ENCODE results near the gene BFSP2. TPM values are rescaled to one million over a fixed set of nuclear protein-coding genes. Genes with fewer than 3 reads are reported as not detected.
A peak's percentile ranks its signal among the peaks of the same experiment; 100 is the strongest.

Gene BFSP2
- total RNA-seq, 2 experiments from 2014 or later = 0.55 to 1.0 TPM

GRCh38 chr3:133441867-133442270, 42.0 kb downstream of the BFSP2 start:
- ChIA-PET POLR2A (interaction anchor here (0.9 to 3.7 kb wide), 7 partner anchors 22 to 136 kb away, joined by 3 to 44 read pairs (median 3); partner anchors contain the start of gene CDV3), CTCF (interaction anchor here (0.5 to 3.3 kb wide), 5 partner anchors 16 to 715 kb away, joined by 3 to 7 read pairs (median 5); no protein-coding TSS in a partner anchor)
- no peaks in the 10 kb centered on the region for H3K27me3 Mint-ChIP-seq

DNA sequence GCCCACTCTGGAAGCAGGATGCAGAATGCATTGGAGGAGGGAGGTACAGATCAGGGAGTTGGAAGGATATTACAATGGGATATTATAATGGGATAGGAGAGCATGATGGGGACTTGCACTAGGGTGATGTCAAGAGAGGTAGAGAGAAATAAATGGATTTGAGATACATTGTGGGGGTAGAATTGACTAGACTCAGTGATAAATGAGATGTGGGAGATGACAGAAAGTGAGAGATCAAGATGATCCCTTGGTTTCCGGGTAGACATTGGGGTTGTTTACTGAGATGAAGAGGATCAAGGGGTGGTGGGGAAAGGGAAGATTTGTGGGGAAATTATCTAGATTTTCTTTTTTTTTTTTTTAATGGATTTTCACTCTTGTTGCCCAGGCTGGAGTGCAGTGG, 42.7 kb downstream of the BFSP2 start:
- ChIA-PET CTCF (interaction anchor here (1.3 to 3.3 kb wide), 3 partner anchors 17 to 716 kb away, joined by 3 to 7 read pairs (median 5); no protein-coding TSS in a partner anchor), POLR2A (interaction anchor here (0.9 to 3.7 kb wide), 6 partner anchors 21 to 220 kb away, joined by 3 to 44 read pairs (median 3); partner anchors contain the start of genes CDV3 and TOPBP1)
- peaks cover 40% of the 10 kb centered on the region for H3K4me1 Mint-ChIP-seq
- H3K4me3 Mint-ChIP-seq = peak overlapping the region; percentile 66
- no peaks in the 10 kb centered on the region for H3K27me3 Mint-ChIP-seq
- peaks cover 8% of the 10 kb centered on the region for H3K36me3 Mint-ChIP-seq (ENCODE audit: low read depth)
- H3K9me3 Mint-ChIP-seq = peaks cover 3% of the 10 kb centered on the region
- no peak for DNase-seq
- peak overlapping the region; percentile 88 for H3K27ac Mint-ChIP-seq

More at GRCh38 chr3:133441867-133442270, 42.0 kb downstream of the BFSP2 start:
- H3K36me3 Mint-ChIP-seq (ENCODE audit: low read depth) = peaks cover 8% of the 10 kb centered on the region
- H3K9me3 Mint-ChIP-seq = peaks cover 3% of the 10 kb centered on the region
- H3K27ac Mint-ChIP-seq = peak overlapping the region; percentile 88
- peaks cover 36% of the 10 kb centered on the region for H3K4me1 Mint-ChIP-seq
- H3K4me3 Mint-ChIP-seq = peak overlapping the region; percentile 66
- peak; percentile 38 for DNase-seq

DNA sequence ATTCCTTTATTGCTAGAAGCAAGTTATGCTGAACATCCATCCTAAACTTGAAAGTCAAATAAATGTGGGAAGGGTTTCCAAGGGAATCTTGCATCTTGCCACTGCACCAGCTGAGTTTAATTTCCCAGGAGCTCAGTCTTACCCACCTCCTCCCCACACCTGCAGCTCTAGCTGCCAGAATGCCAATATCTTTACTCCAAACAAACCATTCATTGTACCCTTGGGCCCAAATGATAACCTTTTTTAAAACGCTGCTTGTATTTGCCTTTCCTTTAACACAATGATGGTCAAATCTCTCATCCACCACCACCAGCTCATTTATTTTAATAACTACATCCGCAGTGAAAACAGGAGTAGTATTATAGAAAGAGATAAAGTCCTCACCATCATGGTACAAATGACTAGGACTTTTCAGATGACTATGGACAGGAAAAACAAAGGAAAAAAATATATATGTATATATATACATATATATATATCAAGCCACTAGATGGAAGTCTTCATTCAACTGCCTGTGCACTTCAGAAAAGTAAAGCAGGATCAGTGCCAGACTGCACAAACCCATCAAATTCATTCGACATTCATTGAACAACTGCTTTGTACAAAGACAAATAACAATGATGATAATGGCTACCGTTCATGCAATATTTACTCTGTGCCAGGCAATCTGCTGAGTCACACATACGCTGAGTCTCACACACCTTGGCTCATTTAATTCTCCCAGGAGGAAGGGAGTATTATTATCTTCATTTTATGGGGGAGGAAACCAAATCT, 44.0 kb downstream of the BFSP2 start:
- no peak for DNase-seq
- H3K4me3 Mint-ChIP-seq = no peak overlapping the region
- peaks cover 8% of the 10 kb centered on the region for H3K36me3 Mint-ChIP-seq (ENCODE audit: low read depth)
- no peaks in the 10 kb centered on the region for H3K27me3 Mint-ChIP-seq
- H3K9me3 Mint-ChIP-seq = peaks cover 3% of the 10 kb centered on the region
- POLR2A ChIA-PET = interaction anchor here (0.7 to 3.7 kb wide), 4 partner anchors 9 to 218 kb away, joined by 3 to 44 read pairs (median 6); partner anchors contain the start of genes CDV3 and TOPBP1
- H3K4me1 Mint-ChIP-seq = peaks cover 47% of the 10 kb centered on the region
- CTCF ChIA-PET = interaction anchor here (0.7 to 3.3 kb wide), 2 partner anchors 18 kb away, joined by 3 to 7 read pairs; no protein-coding TSS in a partner anchor
- no peak overlapping the region for H3K27ac Mint-ChIP-seq

DNA sequence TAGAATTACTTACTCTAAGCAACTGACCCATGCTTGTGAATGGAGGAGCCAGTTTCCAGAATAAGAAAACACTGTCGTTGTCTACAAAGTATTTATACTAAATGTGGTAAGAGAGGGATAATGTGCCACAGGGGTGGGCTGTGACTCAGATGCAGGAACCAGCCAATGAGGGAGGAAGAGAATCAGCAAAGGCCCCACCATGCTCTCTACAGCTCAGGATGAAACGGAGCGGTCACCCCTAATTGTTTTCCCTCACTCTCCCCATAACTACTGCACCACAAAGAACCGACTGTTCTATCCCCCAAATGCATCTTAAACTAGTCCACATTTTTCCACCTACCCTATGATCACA, 44.5 kb downstream of the BFSP2 start:
- H3K9me3 Mint-ChIP-seq = peaks cover under 1% of the 10 kb centered on the region
- H3K4me1 Mint-ChIP-seq = peaks cover 53% of the 10 kb centered on the region
- no peak for DNase-seq
- ChIA-PET CTCF (no interaction called here), POLR2A (interaction anchor here (0.7 to 3.7 kb wide), 4 partner anchors 9 to 218 kb away, joined by 3 to 44 read pairs (median 6); partner anchors contain the start of genes CDV3 and TOPBP1)
- H3K4me3 Mint-ChIP-seq = no peak overlapping the region
- peaks cover 8% of the 10 kb centered on the region for H3K36me3 Mint-ChIP-seq (ENCODE audit: low read depth)
- H3K27me3 Mint-ChIP-seq = no peaks in the 10 kb centered on the region
- H3K27ac Mint-ChIP-seq = no peak overlapping the region

- Mint-ChIP-seq H3K27me3 (no peaks in the 10 kb centered on the region), H3K36me3 (ENCODE audit: low read depth) (peaks cover 3% of the 10 kb centered on the region), H3K4me1 (peaks cover 57% of the 10 kb centered on the region), H3K4me3 (no peak overlapping the region), H3K27ac (no peak overlapping the region), H3K9me3 (no peaks in the 10 kb centered on the region)
- POLR2A ChIA-PET = interaction anchor here (0.7 kb wide), 1 partner anchor 12 kb away, joined by 3 read pairs; no protein-coding TSS in a partner anchor
- no peak for DNase-seq
- CTCF ChIA-PET = no interaction called here
Observed at GRCh38 chr3:133445108-133445507, 45.3 kb downstream of the BFSP2 start.

GRCh38 chr3:133447750-133448477, 48.1 kb downstream of the BFSP2 start:
- no peaks in the 10 kb centered on the region for H3K27me3 Mint-ChIP-seq
- no peak for DNase-seq
- H3K9me3 Mint-ChIP-seq = no peaks in the 10 kb centered on the region
- CTCF ChIA-PET = no interaction called here
- peaks cover 44% of the 10 kb centered on the region for H3K4me1 Mint-ChIP-seq
- H3K36me3 Mint-ChIP-seq (ENCODE audit: low read depth) = no peaks in the 10 kb centered on the region
- no peak overlapping the region for H3K4me3 Mint-ChIP-seq
- H3K27ac Mint-ChIP-seq = peak overlapping the region; percentile 61
- POLR2A ChIA-PET = interaction anchor here (1.0 to 1.7 kb wide), 4 partner anchors 43 to 127 kb away, joined by 3 to 9 read pairs (median 6); partner anchors contain the start of gene CDV3

- H3K9me3 Mint-ChIP-seq = no peaks in the 10 kb centered on the region
- H3K27me3 Mint-ChIP-seq = no peaks in the 10 kb centered on the region
- POLR2A ChIA-PET = interaction anchor here (0.8 to 1.7 kb wide), 8 partner anchors 13 to 130 kb away, joined by 3 to 9 read pairs (median 4); partner anchors contain the start of gene CDV3
- peak; percentile 46 for DNase-seq
- peaks cover 37% of the 10 kb centered on the region for H3K4me1 Mint-ChIP-seq
- H3K36me3 Mint-ChIP-seq (ENCODE audit: low read depth) = no peaks in the 10 kb centered on the region
- CTCF ChIA-PET = interaction anchor here (0.7 kb wide), 1 partner anchor 38 kb away, joined by 3 read pairs; no protein-coding TSS in a partner anchor
- H3K27ac Mint-ChIP-seq = peak overlapping the region; percentile 61
- no peak overlapping the region for H3K4me3 Mint-ChIP-seq
Observed at GRCh38 chr3:133448478-133449122, 48.7 kb downstream of the BFSP2 start.

DNA sequence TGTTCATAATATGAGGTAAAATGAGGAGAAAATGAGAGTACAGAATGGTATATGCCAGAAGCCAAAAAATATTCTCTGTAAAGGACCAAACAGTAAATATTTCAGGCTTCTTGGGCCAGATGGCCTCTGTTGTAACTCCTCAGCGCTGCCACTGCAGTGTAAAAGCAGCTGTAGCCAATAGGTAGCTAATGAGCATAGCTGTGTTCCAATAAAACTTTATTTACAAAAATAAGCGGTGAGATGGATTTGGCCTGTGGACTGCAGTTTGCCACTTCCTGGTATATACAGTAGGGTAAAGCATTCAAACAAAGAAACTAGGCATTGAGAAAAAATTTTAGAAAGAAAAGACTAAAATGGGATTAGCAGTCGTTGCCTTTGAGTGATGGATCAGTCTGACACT, 51.5 kb downstream of the BFSP2 start:
- Mint-ChIP-seq H3K27ac (no peak overlapping the region), H3K4me3 (no peak overlapping the region), H3K27me3 (no peaks in the 10 kb centered on the region), H3K36me3 (ENCODE audit: low read depth) (no peaks in the 10 kb centered on the region), H3K9me3 (no peaks in the 10 kb centered on the region), H3K4me1 (peaks cover 23% of the 10 kb centered on the region)
- ChIA-PET POLR2A (interaction anchor here (0.7 kb wide), 1 partner anchor 145 kb away, joined by 3 read pairs; no protein-coding TSS in a partner anchor), CTCF (no interaction called here)
- no peak for DNase-seq

DNA sequence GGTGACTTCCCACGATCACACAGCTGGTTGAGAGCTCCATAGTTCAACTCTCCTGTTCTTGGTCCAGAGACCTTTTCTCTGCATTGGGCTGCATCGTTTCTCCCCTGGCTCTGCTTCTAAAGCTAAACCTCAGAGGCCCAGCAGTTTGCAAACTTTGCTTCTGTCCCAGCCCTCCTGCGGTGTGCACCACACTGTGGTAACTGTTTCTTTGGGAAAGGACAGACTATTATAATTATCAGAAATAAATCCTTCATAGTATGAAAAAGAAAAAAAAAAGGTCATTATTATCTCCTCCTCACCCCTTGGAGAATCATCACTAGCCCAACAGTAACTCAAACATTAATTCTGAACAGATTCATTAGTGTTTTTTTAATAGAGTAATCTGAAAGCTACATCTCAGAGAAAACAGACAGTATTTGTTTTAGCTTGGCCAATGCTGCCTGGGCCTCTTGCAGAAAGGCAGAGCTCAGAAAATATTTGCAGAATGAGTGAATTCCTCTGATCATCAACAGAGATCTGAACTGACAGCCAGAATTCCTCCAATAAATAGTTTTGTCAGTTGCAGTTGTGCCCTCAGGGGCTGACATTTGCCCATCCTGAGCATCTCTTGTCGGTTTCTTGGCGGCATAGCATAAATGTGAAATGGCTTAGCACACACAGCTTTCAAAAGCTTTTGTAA, 52.9 kb downstream of the BFSP2 start:
- Mint-ChIP-seq H3K4me3 (no peak overlapping the region), H3K27me3 (no peaks in the 10 kb centered on the region), H3K27ac (no peak overlapping the region), H3K4me1 (peaks cover 19% of the 10 kb centered on the region), H3K9me3 (no peaks in the 10 kb centered on the region), H3K36me3 (ENCODE audit: low read depth) (no peaks in the 10 kb centered on the region)
- ChIA-PET POLR2A (interaction anchor here (1.4 kb wide), 1 partner anchor 9 kb away, joined by 3 read pairs; no protein-coding TSS in a partner anchor), CTCF (interaction anchor here (1.5 kb wide), 1 partner anchor 35 kb away, joined by 6 read pairs; no protein-coding TSS in a partner anchor)
- DNase-seq = no peak

DNA sequence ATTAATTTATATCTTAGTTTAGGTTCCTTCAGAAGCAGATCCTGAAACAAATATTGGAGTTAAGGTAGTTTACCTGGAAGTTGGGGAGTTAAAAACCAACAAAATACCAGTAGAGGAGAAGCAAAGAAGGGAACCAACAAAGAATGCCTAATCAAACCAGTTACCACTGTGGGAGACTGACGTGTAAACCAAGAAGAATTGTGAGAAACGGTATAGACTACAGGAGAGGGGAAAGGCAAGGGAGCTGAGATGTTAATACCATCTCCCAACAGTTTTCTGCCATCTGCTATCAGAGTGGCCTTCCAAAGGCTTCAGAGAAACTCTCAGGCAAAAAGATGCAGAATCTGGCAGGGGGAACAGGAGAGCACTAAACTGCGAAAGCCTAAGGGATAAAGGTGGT, 53.5 kb downstream of the BFSP2 start:
- no peak for DNase-seq
- Mint-ChIP-seq H3K27ac (no peak overlapping the region), H3K4me1 (peaks cover 17% of the 10 kb centered on the region), H3K4me3 (no peak overlapping the region), H3K36me3 (ENCODE audit: low read depth) (no peaks in the 10 kb centered on the region), H3K9me3 (no peaks in the 10 kb centered on the region), H3K27me3 (no peaks in the 10 kb centered on the region)
- ChIA-PET CTCF (interaction anchor here (1.5 kb wide), 1 partner anchor 35 kb away, joined by 6 read pairs; no protein-coding TSS in a partner anchor), POLR2A (interaction anchor here (1.4 kb wide), 1 partner anchor 9 kb away, joined by 3 read pairs; no protein-coding TSS in a partner anchor)

DNA sequence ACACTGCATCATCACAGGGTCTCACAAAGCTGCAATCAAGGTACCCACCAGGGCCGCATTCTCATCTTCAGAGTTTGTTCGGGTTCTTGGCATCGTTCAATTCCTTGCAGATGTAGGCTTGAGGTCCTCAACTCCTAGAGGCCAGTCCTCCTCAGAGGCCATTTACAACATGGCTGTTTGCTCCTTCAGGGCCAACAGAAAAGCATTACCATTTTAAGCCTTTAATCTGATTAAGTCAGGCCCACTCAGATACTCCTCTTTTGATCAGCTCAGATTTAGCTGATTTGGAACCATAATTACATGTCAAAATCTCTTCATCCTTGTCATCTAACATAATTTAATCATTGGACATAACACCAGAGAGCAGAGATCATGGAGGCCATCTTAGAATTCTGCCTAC, 55.4 kb downstream of the BFSP2 start:
- no peaks in the 10 kb centered on the region for H3K36me3 Mint-ChIP-seq (ENCODE audit: low read depth)
- ChIA-PET POLR2A (interaction anchor here (0.9 kb wide), 1 partner anchor 118 kb away, joined by 3 read pairs; the partner anchor contains the start of gene CDV3), CTCF (no interaction called here)

GRCh38 chr3:133455960-133456359, 56.1 kb downstream of the BFSP2 start:
- POLR2A ChIA-PET = no interaction called here
- Mint-ChIP-seq H3K4me1 (peaks cover 9% of the 10 kb centered on the region), H3K4me3 (no peak overlapping the region), H3K9me3 (no peaks in the 10 kb centered on the region), H3K27me3 (no peaks in the 10 kb centered on the region), H3K27ac (no peak overlapping the region), H3K36me3 (ENCODE audit: low read depth) (no peaks in the 10 kb centered on the region)
- CTCF ChIA-PET = no interaction called here
- DNase-seq = no peak

More for the DNA sequence above, 55.4 kb downstream of the BFSP2 start:
- Mint-ChIP-seq H3K4me1 (peaks cover 3% of the 10 kb centered on the region), H3K27me3 (no peaks in the 10 kb centered on the region), H3K4me3 (no peak overlapping the region), H3K27ac (no peak overlapping the region), H3K9me3 (no peaks in the 10 kb centered on the region)
- DNase-seq = no peak
